Ureter (tissue), 1 donor: ENCODE measurements around the gene P2RX1. TPM values are rescaled to one million over a fixed set of nuclear protein-coding genes. Genes with fewer than 3 reads are reported as not detected.
A peak's percentile ranks its signal among the peaks of the same experiment; 100 is the strongest.

Experiments
- DNase-seq: peaks from one replicate; pipeline ENCODE4 v3.0.0-alpha.2; 2020; ENCODE audit warnings: low spot score
- total RNA-seq: library from RNA; stranded (reverse); gene quantifications from one replicate; pipeline ENCODE4 v1.2.4, GENCODE V29; 2023
- donor health status: DM: yes; HTN: yes; CAD: no.

P2RX1 gene
- total RNA-seq: 44.3 TPM

DNA sequence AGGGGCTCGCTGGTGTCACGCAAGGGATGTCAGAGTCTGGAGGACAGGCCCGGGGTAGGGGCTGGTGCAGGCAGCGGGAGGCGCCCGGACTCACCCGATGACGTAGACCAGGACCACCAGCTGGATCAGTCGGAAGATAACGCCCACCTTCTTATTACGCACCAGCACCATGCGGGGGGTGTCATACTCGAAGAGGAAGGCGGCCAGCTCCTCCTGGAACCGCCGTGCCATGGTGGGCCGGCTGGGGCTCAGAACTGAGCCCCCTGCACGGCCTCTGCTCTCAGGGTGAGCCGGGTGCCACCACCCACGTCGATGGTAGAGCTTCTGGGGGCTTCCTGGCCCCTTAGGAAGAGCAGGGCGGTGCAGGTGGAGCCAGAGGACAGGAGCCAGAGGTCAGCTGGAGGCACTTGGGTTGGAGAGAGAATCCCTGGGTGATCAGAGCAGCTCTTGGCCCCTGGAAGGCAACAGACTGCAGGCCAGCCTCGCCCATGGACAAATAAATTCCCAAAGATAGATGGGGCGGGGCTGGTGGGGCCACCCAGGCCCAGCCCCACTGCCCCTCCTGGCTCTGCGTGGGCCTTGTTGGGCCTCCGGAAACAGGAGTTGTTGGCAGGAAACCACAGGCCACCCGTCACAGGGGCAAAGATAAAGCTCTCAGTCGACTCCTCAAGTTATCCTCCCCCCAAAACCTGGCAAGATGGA lies at the start of gene P2RX1:
P2RX1 (minus strand) TSS at position 471 of the 702 bp plus-strand sequence; CDS start at position 231, 240 bp downstream.
- DNase-seq: peak; percentile 77

DNA sequence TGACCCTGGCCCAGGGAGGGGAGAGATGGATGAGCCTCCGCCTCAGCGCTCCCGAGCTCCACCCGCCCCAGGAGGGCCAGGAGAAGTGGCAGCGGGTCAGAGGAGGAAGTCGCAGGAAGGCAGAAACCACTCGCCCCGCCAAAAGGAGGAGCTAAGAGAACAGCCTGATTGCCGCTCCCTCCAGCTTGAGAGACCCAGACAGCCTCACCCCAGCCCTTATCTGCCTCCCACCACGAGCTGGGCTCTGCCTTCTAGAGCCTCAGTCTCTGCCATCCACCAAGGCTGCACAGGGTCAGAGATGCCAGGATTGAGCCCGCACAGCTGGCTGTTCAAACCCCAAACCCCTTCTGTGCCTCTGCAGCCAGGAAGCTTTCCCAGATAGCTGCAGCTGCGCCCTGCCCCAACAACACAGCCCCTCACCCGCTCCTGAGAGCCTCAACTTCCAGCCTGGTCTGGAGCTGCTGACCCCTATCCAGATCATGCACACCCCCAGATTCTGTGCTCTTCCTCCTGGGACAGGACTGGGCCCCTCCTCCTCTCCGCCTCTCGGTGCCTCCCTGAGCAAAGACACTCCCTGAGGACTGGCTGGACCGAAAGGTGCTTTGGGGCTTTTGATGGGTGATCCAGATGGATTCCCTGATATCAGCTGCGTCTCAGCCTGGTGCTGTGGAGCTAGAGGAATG lies 49.0 kb upstream of the P2RX1 start:
- peak; percentile 82 for DNase-seq

DNA sequence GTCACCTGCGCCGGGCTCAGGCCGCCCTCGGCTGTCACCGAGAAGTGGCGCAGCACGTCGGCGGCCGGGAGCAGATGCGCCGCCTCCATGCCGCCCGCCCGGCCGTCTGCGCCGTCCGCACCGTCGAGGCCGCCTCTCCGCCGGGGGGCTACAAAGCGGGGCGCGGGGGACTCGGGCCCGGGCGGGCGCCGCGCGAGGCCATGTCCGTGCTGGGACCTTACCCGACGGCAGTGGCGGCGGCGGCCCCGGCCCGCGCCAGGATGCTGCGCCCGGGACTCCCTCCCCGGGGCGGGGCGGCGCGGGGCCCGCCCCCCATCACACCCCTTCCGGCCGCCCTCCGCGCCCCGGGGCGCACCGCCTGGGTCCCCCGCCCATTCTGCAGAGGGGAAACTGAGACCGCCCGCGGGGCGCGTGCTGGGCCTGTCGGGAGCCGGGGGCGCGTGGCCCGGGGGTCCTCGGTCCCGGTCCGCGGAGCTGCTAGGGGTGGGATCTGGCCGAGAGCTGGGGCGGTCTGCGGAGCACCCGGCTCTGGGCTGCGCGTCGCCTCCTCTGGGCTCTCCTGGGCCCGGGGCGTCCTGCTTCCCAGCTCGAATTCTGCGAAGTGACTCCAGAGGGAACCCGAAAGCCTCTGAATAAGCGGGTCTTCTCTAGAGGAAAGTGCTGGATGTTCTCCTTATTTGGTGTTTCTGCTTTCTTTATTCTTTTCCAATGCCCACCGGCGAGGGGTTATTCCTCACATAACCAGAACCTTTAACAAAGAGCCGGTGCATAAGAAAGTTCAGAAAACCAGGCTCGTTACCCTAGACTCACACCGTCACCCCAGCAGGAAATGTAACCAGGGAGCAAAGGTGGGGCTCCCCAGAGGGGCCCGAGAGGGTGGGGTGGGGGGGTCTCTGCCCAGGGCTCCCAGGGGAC lies 48.2 kb upstream of the P2RX1 start, which contains the start of gene ATP2A3:
ATP2A3 (minus strand) TSS at position 235 of the 915 bp plus-strand sequence; CDS start at position 89, 146 bp downstream.
- DNase-seq: no peak

DNA sequence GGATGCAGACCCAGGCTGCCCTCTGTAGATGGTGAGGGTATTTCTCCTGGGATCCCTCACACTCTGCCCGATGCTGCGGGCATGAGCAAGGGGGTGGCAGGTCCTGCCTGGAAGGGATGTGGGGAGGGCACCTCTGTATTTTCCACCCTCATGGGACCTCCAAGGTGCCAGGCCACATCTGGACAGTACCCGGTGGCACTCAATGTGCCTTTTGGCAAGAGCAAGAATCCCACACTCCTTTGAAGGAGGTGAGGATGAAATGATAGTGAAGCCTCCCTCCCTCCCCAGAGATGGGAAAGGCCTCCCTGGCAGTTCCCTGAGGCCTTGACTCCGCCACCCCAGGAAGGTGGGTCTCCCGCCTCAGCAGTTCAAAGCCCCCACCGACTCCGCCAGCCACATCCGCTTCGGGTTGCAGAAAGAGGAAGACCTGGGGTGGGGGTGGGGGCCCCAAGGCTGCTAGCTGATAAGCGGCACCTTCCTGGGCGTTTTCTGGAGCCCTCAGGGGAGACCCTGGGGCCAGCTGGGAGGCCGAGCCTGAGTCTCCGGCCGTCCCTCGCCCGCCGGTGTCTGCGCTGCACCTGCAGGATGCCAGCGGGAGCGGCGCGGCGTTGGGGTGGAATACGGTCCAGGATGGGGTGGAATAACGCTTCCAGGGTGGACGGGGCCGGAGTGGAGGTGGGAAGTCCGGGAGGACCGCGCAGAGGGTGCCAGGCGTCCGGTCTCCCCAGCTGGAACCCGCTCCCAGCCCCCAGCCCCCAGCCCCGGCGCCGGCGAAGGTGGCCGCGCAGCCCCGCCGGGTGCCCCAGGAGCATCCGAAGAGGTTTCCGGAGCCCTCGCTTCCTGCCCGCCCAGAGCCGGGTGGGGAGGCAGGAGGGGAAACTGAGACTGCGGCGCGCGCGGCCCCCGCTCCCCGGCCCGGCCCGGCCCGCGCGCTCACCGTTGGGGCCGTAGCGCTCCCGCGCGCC lies 47.3 kb upstream of the P2RX1 start:
- no peak for DNase-seq

DNA sequence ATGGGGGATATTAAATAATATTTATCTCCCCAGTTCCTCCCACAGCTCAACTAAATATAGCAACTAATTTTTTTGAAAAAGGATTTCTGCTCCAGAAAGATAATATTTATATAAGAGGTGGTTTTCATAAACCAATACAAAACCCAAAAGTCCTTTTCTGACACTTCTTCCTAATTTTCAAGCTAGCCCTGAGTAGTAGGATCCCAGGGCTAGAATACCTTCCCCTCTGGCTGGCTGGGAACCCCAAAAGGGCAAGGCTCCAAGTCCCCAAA lies 46.6 kb upstream of the P2RX1 start:
- DNase-seq: no peak

DNA sequence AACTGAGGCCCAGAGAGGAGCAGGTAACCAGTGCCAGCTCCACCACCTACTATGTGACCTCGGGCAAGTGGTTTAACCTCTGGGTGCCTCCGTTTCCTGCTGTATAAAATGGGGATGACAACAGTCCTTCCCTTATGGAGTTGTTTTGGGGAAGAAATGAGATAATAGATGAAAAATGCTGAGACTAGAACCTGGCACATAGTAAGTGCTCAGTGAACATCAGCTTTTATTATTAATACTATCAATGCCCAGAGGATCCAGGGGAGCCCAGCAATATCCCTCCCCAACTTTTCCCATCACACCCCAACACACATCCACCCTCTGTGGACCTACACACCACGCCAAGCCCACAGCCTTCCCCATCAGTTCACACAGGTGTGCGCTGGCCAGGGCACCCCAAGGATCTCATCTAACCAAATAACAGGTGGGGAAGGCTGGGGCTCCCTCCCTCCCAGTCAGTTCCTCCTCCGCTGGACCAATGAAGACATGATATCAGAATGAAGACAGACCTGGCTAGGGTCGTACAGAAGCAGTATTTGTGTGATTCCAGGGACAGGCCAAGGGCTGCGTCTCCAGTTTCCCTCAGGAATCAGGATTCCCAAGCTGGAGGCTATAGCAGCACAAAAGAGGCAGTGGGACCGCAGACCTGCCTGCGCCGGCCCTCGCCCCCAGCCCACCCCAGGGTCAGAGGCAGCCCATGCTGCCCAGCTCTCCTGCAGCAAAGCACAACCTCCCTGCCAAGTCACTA lies 46.1 kb upstream of the P2RX1 start:
- no peak for DNase-seq

DNA sequence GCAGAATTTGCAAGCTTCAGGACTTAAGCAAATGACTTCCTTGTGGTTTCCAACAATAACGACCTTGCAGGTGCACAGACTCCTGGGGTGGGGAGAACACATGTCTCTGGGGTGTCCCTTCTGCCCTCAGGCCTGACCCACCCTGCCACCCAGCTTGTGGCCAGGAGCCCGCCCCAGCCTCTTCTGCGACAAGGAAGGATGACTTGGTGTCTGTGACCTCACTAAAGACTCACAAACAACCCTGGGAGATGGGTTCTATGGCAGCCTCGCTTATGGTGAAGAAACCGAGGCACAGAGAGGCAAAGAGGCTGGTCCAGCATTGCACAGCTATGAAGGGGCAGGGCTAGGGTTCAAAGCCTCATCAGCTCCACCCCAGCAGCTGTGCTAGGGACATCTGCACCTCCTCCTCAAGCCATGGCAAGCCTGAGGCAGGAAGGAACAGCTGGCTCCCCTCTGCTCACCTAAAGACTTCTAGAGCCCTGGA lies 45.3 kb upstream of the P2RX1 start:
- no peak for DNase-seq

GRCh38 chr17:3960764-3961163 lies 44.5 kb upstream of the P2RX1 start:
- no peak for DNase-seq

DNA sequence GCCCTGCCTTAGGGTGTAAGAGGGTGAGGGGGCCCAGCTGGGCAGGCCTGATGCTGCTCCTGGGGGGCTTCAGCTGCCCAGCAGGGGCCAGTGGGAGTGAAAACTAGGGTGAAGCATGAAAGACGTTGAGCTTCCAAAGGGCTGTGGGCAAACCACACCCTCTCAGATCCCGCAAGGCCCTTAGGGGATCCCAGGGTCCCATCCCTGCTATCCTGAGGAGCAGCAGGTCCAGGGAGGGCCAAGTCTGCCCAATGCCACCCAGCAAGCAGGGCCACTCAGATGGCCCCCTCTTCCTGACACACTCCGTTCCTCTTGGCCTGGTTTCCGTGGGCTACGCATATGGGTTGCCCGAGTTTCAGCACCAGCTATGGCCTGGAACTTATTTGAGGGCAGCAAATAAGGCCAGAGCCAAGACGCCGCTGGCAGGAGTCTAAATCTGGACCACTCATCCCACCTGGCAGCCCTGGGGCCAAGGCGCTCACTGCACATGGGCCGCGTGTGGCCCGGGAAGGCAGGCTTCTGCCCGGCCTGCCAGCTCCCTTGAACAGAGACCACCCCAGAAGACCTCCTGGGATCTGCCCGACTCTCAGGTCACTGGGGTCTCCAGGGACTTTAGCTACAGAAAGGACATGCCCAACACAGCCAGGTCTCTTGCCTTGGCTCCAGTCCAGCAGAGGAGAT lies 43.8 kb upstream of the P2RX1 start:
- DNase-seq: no peak

- DNase-seq: peak; percentile 70
Measured at GRCh38 chr17:3959295-3959899, 43.1 kb upstream of the P2RX1 start.

DNA sequence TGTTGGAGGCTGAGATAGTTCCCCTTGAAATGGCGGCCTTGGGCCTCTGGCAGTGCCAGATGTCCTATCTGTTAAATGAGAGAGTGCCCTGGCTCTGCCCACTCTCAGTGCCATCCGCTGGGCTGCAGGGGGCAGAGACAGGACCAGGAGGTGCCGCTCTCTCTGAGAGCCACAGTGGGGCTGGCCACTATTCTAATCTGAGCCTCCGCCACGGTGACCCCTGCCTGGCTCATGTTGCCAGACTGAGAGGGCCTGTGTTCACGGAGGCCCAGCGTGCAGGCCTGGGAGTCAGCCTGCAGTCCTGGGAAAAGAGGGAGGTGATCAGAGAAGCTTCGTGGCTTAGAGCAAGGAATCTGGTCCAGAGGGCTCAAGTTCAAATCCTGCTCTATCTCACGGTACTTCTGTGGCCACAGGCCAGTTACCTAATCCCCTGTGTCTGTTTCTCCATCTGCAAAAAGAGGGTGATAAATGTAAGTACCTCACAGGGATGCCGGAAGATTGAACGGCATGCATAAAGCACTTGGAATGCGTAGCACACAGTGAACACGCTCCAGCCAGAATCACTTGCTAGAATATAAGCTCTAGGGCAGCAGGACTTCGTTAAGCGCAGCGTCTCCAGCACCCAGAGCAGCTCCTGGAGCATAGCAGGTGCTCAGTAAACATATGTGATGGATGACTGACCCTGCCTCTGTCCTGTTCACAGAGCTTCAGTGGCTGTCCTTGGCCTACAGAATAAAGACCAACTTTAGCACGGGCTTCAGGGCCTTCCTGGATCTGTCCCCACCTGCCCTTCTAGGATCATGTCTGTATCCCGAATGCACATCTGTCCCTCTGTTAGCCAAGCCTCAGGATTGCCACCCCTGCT lies 41.7 kb upstream of the P2RX1 start:
- no peak for DNase-seq

- no peak for DNase-seq
Measured at GRCh38 chr17:3956983-3957382, 40.7 kb upstream of the P2RX1 start.

DNA sequence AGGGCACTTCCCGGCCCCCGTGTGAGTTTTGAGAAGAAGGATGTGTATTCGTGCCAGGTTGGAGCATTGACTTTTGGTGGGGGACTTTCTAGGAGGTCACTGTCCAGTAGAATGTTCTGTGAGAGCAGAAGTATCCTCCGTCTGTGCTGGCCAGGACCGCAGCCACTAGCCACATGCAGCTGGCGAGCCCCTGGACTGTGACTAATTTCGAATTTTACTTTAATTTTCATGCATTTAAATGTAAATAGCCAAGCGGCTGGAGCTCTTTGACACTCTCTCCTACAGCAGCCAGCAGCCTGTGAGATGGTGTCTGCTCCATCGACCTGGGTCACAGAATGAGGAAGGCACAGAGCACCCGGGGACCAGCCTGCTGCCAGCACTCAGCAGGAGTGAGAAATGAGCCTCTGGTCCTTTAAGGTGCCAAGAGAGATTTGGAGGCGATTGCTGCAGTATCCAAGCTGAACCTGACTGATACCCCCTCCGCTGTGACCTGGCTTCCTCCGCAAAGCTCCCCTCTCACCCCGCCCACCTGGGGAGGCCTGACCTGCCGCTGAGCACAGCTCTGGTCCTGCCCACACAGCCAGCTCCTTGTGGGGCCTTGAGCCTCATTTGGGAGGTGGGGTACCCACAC lies 40.2 kb upstream of the P2RX1 start:
- no peak for DNase-seq

GRCh38 chr17:3955673-3955988 lies 39.4 kb upstream of the P2RX1 start:
- no peak for DNase-seq

DNA sequence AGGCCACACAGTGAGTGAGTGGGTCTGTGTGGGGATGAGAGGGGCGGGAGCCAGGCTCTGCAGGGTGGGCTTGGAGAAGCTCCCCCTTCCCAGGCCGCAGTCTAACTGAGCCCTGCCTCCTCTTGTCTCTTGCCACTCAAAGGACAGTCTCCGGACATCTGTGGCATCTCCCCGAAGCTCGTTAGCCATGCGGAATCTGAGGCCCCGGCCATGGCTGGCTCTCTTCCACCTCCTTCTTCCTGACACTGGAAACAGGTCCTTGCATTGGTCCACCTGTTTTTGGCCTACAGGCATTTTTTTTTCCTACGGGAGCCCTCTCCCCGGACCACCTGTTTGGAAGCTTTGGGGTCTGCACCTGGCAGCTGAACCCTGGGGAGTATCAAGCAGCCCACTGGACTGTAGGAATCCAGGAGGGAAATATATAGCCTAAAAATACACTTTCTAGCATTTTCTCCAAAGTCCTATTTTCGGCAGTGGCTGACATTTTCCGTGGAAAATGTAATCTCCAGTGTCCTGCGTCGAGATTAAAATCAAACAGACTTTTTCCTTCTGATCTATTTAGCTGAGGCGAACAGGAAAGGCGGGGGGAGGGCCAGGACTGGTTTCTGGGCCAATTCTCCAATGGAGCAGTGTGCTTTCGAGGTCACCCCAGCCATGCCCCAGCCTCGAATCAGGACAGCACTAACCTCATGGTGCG lies 38.9 kb upstream of the P2RX1 start:
- DNase-seq: no peak

GRCh38 chr17:3954086-3954485 lies 37.8 kb upstream of the P2RX1 start:
- no peak for DNase-seq

GRCh38 chr17:3953542-3953941 lies 37.3 kb upstream of the P2RX1 start:
- DNase-seq: no peak

DNA sequence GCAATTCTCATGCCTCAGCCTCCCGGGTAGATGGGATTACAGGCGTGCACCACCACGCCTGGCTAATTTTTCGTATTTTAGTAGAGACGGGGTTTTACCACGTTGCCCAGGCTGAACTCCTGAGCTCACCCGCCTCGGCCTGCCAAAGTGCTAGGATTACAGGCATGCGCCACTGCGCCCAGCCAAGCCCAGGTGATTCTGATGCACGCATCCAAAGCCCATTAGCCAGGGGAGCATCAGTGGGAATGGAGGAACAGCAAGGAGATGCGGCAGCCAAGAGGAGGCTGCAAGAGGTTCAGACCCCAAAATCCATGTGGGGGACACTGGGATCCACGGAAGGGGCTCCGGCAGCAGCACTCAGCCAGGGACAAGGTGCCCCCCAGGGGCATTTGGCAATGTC lies 35.9 kb upstream of the P2RX1 start:
- no peak for DNase-seq
